ENCODE data around the gene OSMR. TPM values are rescaled to one million over a fixed set of nuclear protein-coding genes. Genes with fewer than 3 reads are reported as not detected.

The OSMR gene
- total RNA-seq, 4 donors from 2014 or later: 33.1 to 97.5 (median 42.8) TPM

GRCh38 chr5:38925154-38925925 lies 79.5 kb downstream of the OSMR start:
- 61% methylated on average over 6 of the region's 6 CpGs for WGBS, 2 donors
- TF ChIP-seq EP300 (IDR thresholded peaks at IDR 0.05): no peak
- no peak for TF ChIP-seq POLR2A (IDR thresholded peaks at IDR 0.05)
- no peak for TF ChIP-seq CTCF (IDR thresholded peaks at IDR 0.05)
- Histone ChIP-seq H3K4me1 (peaks cover 0 to 36% (median 3%) of the 10 kb centered on the region in 4 donors), H3K27me3 (no peaks in the 10 kb centered on the region), H3K4me3 (no peak overlapping the region), H3K9me3 (no peaks in the 10 kb centered on the region), H3K36me3 (peaks cover 0 to 68% (median 4%) of the 10 kb centered on the region in 3 donors), H3K27ac (peak overlapping the region in 1 of 4 donors; percentile 38)
- DNase-seq (ENCODE audit: low spot score in 2 of 2): no peak

- TF ChIP-seq EP300 (IDR thresholded peaks at IDR 0.05) (no peak), CTCF (IDR thresholded peaks at IDR 0.05) (no peak), POLR2A (IDR thresholded peaks at IDR 0.05) (no peak)
- H3K4me3 ChIP-seq: no peak overlapping the region
- 73 to 75% methylated on average over 3 of the region's 3 CpGs for WGBS, 2 donors
- H3K36me3 ChIP-seq: peaks cover 0 to 66% (median 4%) of the 10 kb centered on the region in 3 donors
- no peak for DNase-seq (ENCODE audit: low spot score in 2 of 2)
- H3K4me1 ChIP-seq: peaks cover 0 to 36% (median 3%) of the 10 kb centered on the region in 4 donors
- H3K27ac ChIP-seq: no peak overlapping the region
- no peaks in the 10 kb centered on the region for H3K27me3 ChIP-seq
- H3K9me3 ChIP-seq: no peaks in the 10 kb centered on the region
Measured at GRCh38 chr5:38926121-38926520, 80.3 kb downstream of the OSMR start.

- no peaks in the 10 kb centered on the region for H3K27me3 ChIP-seq
- no peak overlapping the region for H3K27ac ChIP-seq
- peaks cover 0 to 29% (median 3%) of the 10 kb centered on the region in 4 donors for H3K4me1 ChIP-seq
- DNase-seq (ENCODE audit: low spot score in 2 of 2): no peak
- peaks cover 0 to 73% (median 0%) of the 10 kb centered on the region in 3 donors for H3K36me3 ChIP-seq
- TF ChIP-seq CTCF (IDR thresholded peaks at IDR 0.05) (no peak), EP300 (IDR thresholded peaks at IDR 0.05) (no peak), POLR2A (IDR thresholded peaks at IDR 0.05) (no peak)
- no peaks in the 10 kb centered on the region for H3K9me3 ChIP-seq
- WGBS, 2 donors: 59 to 65% methylated on average over 2 of the region's 2 CpGs
- no peak overlapping the region for H3K4me3 ChIP-seq
Measured at GRCh38 chr5:38927470-38927869, 81.7 kb downstream of the OSMR start.

DNA sequence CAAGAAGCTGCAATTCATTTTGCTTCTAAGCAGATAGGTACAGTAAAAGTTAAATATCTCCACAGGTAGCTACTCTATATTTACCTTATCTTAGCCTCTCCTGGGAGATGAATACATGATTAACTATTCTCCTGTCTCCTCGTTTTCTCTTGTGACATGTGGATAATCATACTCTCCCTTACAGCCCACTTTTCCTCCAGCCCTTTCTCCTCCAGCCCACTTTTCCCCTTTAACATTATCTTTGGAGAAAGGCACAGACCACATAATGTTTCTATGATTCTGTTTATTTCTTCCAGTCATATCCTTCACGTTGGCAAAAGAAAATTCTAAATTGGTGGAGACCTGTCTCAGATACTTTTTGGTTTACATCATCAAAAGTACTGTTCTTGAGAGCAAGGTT lies 84.0 kb downstream of the OSMR start:
- no peak overlapping the region for H3K27ac ChIP-seq
- H3K4me1 ChIP-seq: peaks cover 0 to 8% (median 3%) of the 10 kb centered on the region in 4 donors
- H3K4me3 ChIP-seq: no peak overlapping the region
- H3K27me3 ChIP-seq: no peaks in the 10 kb centered on the region
- H3K9me3 ChIP-seq: no peaks in the 10 kb centered on the region
- no peak for TF ChIP-seq POLR2A (IDR thresholded peaks at IDR 0.05)
- no peak for TF ChIP-seq EP300 (IDR thresholded peaks at IDR 0.05)
- TF ChIP-seq CTCF (IDR thresholded peaks at IDR 0.05): no peak
- H3K36me3 ChIP-seq: peaks cover 0 to 90% (median 0%) of the 10 kb centered on the region in 3 donors
- WGBS, 2 donors: 57 to 65% methylated on average over 2 of the region's 2 CpGs
- no peak for DNase-seq (ENCODE audit: low spot score in 2 of 2)

- no peak for TF ChIP-seq POLR2A (IDR thresholded peaks at IDR 0.05)
- no peak for TF ChIP-seq CTCF (IDR thresholded peaks at IDR 0.05)
- TF ChIP-seq EP300 (IDR thresholded peaks at IDR 0.05): no peak
- peaks cover 0 to 92% (median 0%) of the 10 kb centered on the region in 3 donors for H3K36me3 ChIP-seq
- DNase-seq (ENCODE audit: low spot score in 2 of 2): no peak
- 89 to 90% methylated on average over 4 of the region's 4 CpGs for WGBS, 2 donors
- H3K4me1 ChIP-seq: no peaks in the 10 kb centered on the region
- H3K9me3 ChIP-seq: no peaks in the 10 kb centered on the region
- no peak overlapping the region for H3K27ac ChIP-seq
- no peak overlapping the region for H3K4me3 ChIP-seq
- no peaks in the 10 kb centered on the region for H3K27me3 ChIP-seq
Measured at GRCh38 chr5:38931731-38932130, 85.9 kb downstream of the OSMR start.

Measured in tibial nerve (tissue), 4 donors.